ENCODE data around the gene NR5A1.

Gene NR5A1

GRCh38 chr9:124498040-124498439, 9.2 kb downstream of the NR5A1 start:
- no peak for DNase-seq

DNA sequence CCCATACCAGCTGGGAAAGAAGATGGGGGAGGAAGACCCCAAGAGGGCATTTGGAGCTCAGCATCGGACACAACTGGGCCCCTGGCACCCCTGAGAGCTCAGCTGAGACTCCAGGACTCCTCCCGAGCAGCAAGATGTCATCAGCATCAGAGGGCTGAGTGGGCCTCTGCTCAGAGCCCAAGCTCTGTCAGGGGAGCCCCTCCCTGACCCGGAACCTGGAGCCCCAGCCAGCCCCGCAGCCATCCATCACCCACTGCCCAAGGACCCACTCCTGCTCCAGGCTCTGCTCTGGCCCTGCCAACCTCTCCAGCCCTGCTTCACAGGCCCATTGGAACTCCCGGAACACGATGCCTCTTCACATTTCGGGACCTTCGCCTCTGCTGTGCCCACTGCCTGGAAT, 9.8 kb downstream of the NR5A1 start:
- no peak for DNase-seq

DNA sequence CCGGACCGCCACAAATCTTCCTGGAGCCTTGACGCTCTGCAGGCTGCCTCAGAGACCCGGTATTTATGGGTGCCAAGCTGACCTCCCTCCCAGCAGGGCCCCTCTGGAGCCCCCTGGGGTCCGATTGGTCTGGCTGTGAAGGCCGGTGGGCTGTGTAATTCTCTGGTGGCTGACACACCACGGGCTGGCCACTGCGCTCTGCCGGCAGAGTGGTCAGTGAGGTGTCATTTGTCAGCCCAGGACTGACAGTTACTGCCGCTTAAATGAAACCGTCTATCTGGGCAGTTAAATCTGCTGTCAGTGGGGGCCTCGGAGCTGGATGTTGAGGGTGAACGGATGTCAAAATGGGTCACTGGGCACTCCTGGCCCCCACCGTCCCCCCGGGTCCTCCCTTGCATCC, 10.7 kb downstream of the NR5A1 start:
- DNase-seq, result no peak

GRCh38 chr9:124496075-124496449, 11.1 kb downstream of the NR5A1 start:
- DNase-seq, result no peak

GRCh38 chr9:124495126-124496074, 11.8 kb downstream of the NR5A1 start:
- no peak for DNase-seq

- no peak for DNase-seq
Observed at GRCh38 chr9:124493794-124494479, 13.3 kb downstream of the NR5A1 start.

- DNase-seq, result no peak
Observed at GRCh38 chr9:124493218-124493617, 14.0 kb downstream of the NR5A1 start.

GRCh38 chr9:124492818-124493217, 14.4 kb downstream of the NR5A1 start:
- no peak for DNase-seq

- no peak for DNase-seq
Observed at GRCh38 chr9:124491049-124491975, 15.9 kb downstream of the NR5A1 start.

- DNase-seq, result no peak
Observed at GRCh38 chr9:124490004-124490403, 17.2 kb downstream of the NR5A1 start.

GRCh38 chr9:124489222-124489621, 18.0 kb downstream of the NR5A1 start:
- DNase-seq, result no peak

DNA sequence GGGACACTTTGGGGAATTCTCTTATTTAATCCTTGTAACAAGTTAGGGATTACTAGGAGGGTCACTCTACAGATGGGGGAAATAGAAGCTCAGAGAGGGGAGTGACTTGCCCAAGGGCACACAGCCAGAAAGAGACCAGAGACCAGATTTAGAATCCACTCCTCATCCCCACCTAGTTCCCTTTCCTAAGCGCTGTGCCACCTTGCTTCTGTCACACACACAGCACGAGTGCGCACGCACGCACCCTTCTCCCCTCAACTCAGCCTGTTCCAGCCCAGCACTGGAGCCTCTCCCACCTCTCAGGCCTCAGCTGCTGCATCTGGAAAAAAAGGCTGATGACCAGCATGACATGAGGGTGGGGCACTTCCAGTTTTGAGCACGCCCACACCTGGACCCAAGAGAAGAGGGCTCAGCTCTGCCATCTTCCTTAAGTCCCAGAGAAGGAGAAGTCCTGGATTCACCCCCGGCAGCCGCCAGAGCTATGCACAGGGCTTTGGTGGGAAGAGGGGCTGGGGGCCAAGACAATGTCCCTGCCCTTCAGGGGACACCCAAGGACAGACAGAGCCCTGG, 18.5 kb downstream of the NR5A1 start:
- no peak for DNase-seq

GRCh38 chr9:124487260-124488182, 19.7 kb downstream of the NR5A1 start:
- no peak for DNase-seq

DNA sequence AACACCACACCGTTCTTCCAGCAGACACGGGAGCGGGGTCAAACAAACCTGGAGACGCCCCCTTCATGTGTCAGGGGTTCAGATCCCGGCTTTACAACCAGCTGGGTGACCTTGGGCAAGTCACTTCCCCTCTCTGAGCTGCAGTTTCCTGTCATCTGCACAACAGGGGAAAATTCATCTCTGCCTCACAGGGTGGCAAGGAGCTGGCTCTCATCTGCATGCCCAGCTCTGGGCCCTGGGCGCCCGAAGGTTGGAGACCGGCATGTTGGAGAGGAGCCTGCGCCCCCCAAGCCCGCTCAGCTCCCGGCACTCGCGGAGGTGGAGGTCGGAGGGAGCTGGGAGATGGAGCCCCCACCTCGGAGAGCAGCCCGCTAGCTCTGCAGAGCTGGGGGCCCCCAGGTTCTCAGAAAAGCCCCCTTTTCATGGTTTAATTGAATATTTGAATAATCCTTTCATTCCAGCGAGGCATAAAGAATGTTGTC, 20.4 kb downstream of the NR5A1 start:
- DNase-seq, result no peak

- DNase-seq, result no peak
Observed at GRCh38 chr9:124485936-124486335, 21.3 kb downstream of the NR5A1 start.

DNA sequence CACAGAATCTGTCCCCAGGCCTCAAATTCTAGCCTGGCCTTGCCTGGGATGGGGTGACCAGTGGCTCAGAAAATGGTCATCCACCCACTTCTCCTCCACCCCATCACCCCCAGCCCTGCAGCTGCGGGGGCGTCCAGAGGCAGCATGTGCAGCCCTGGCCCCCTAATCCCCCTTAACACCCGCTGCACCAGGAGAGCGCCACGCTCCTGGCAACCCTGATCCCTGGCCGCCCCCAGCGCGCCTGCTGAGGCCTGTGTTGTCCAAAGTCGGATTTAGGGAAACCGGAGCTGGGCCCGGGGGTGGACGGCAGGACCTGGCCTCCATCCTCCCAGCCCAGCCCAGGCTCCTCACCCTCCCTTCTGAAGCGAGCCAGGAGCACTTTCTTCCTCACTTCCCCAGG, 22.0 kb downstream of the NR5A1 start:
- DNase-seq, result no peak

DNA sequence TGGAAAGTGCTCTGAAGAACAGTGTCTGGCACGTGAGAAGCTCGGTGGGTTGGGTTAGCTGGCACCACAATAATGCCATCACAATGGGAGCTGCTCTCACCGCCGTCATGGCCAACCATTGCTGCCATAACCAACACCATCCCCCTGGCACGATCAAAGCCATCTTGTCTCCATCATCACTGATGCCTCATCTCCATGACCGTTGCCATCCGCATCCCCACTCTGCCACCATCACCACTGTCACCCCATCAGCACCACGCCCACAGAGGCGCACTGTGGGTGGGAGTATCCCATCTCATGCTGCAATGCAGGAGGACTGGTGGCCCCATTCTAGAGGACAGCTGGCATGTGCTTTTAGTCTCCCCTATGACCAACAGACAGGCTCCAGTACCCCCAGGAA, 23.7 kb downstream of the NR5A1 start:
- DNase-seq, result no peak

DNA sequence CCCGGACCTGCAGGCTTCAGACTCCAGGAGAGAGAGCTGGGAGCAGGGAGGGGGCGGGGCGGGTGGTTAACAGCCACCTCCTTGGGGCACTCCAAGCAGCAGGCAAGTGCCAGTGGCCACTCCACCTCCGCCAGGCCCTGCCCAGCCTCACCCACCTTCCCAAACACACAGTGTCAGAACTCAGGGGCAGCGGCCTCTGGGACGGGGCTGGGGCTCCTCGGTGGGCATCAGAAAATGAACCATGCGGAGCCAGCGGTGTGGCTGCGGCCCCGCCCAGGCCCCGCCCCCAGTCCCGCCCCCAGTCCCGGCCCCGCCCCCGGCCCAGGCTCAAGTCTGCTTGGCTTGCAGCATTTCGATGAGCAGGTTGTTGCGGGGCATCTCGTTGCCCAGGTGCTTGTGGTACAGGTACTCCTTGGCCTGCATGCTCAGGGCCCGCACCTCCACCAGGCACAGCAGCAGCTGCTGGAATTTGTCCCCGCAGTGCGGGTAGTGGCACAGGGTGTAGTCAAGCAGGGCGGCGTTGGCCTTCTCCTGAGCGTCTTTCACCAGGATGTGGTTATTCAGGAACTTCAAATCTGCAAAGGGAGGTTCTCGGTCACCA, 24.7 kb downstream of the NR5A1 start:
- no peak for DNase-seq

DNA sequence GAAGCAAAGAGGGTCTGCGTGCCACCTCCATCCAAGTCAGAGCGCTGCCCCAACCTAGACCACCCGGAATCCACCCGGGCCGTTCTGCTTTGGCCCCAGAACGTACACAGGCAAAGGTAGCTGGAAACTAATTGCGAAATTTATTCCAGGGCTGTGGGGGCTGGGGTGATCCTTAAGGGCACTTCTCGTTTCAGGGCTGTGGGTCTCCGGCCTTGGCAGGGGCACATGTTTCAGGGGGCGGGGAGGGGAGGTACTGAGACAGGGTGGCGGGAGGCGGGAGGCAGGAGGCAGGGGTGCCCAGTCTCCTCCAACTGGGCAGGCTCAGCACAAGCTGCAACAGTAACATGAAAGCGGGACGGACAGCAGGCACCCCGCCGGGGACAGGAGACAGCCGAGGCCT, 26.1 kb downstream of the NR5A1 start:
- DNase-seq, result no peak

- DNase-seq, result no peak
Observed at GRCh38 chr9:124480621-124480981, 26.6 kb downstream of the NR5A1 start.

DNA sequence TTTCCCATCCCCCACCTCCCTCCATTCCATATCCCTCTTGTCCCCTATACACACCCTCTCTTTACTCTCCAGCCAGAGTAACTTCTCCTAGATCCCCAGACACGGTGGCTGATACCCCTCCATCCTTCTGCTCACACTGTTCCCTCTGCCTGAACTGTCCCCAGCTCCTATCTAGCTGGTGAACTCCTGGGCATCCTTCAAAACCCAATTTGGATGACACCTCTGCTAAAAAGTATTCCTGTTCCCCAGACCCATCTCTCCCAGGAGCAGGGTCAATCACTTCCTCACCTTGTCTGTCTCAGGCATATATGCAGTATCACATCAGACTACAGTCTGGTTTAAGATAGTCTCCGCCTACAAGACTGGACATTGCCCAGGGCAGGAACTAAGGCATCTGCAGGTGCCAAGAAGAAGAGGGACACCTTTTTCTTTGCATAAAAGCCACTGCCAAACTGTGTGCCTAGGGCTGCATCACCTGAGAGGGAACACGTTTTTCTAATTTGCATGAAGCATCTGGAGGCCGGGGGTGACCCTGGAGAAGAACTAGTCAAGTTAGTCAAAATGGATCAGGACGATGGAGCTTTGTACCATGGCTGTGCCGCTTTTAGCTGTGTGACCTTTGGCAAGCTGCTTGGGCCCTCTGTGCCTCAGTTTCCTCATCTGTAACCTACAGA, 27.1 kb downstream of the NR5A1 start:
- no peak for DNase-seq
